AML-193 (cell line): ENCODE data around the gene TRPV4.
A peak's percentile ranks its signal among the peaks of the same experiment; 100 is the strongest.
"Not testable (repeated sequence)": the region's sequence is repeated elsewhere in the genome, so short reads cannot be mapped to it uniquely, and the experiment has no call there.

Experiments
- DNase-seq, 2 experiments: peaks; one replicate each; lab custom pipeline; 2025; lab: John Stamatoyannopoulos, UW

Gene TRPV4

GRCh38 chr12:109860977-109861376 lies 27.8 kb upstream of the TRPV4 start:
- no peak for DNase-seq

DNA sequence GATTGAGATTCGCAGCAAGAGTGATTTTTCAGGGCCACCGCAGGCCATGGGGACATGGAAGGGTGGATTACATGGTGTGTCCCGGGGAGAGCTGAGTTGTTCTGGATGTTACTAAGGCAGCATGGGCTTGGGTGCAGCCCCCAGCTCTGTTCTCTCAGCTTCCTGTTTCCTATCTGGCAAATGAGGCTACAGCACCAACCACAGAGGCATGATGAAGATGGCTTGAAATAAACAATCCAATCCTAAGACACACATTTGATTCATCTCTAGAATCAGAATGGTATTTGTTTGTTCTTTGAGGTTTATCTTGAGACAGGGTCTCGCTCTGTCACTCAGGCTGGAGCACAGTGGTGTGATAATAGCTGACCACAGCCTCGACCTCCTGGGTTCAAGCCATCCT lies 25.6 kb upstream of the TRPV4 start:
- DNase-seq, result no peak

DNA sequence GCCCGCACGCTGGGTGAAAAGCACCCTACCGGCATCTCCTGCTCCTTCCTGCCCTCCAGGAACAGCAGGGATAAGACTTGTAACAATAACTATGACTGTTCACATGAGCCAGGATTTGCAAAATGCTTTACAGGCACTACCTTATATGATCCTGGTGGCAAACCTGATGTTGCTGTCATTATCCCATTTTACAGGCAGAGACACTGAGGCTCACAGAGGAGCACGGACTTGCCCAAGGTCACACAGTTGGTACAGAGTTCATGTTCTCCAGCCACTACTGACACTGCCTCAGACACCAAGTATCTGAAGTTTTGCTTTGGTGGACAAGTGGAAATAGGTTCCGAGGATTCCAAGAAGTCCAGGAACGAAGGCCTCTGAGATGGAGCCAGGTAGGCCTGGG lies 24.5 kb upstream of the TRPV4 start:
- DNase-seq, result no peak

GRCh38 chr12:109855377-109855776 lies 22.2 kb upstream of the TRPV4 start:
- no peak for DNase-seq

DNA sequence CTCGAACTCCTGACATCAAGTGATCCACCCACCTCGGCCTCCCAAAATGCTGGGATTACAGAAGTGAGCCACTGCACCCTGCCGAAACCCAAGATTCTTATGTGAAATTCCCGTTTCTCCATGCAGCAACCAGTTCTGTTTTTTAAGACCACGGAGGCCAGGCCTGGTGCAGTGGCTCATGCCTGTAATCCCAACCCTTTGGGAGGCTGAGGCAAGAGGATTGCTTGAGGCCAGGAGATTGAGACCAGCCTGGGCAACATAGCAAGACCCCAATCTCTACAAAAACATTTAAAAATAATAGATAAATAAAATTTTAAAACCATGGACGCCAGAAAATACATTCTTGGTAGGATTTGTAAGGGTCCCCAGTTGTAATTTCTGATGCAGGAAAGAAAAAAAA lies 17.3 kb upstream of the TRPV4 start:
- DNase-seq, result not testable (repeated sequence)

DNA sequence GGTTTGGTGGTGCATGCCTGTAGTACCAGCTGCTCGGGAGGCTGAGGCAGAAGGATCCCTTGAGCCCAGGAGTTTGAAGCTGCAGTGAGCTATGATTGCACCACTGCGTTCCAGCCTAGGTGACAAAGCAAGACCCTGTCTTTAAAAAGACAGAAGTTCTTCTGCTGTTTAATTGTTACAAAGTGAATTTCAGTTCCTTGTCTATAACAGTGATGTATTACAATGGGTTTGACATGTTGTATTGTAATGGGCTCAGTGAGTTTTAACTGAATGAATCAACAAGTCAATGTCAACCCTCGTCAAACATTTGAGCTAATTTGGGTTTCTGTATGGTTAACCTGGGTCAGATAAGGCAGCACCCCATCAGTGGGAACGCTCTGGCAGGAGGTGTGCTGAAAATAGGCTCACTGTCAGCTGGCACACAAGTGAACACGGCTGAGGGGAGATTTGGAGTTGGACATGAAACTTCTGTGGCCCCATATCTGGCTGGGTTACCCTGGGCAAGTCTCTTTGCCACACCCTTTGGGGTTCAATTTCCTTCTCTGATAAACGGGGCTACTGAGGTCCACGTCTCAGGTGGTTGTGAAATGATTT lies 14.0 kb upstream of the TRPV4 start:
- no peak for DNase-seq

- DNase-seq, result no peak
Observed at GRCh38 chr12:109845824-109846205, 12.6 kb upstream of the TRPV4 start.

GRCh38 chr12:109844983-109845823 lies 12.0 kb upstream of the TRPV4 start:
- DNase-seq, result peak; percentile 60 to 77

- DNase-seq, result no peak
Observed at GRCh38 chr12:109844091-109844490, 10.9 kb upstream of the TRPV4 start.

GRCh38 chr12:109842021-109842420 lies 8.8 kb upstream of the TRPV4 start:
- no peak for DNase-seq

GRCh38 chr12:109841356-109841755 lies 8.2 kb upstream of the TRPV4 start:
- DNase-seq, result no peak

GRCh38 chr12:109840305-109841074 lies 7.3 kb upstream of the TRPV4 start:
- DNase-seq, result no peak

GRCh38 chr12:109839444-109839843 lies 6.2 kb upstream of the TRPV4 start:
- DNase-seq, result no peak

DNA sequence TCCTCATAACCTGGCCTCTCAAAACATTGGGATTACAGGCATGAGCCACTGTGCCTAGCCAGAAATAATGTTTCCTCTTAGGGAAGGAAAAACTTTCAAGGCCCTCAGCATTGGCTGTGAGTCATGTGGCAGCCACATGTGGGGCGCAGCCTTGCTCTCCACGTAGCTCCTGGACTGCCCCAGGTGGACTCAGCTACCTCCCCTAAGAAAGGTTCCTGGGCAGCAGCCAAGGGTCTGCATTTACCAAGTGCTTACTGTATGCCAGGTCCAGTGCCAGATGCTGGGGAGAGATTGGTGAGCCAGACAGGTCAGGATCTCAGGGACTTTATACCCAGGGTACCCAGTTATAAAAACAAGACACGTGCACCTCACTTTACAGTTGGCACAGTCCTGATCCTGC lies 3.7 kb upstream of the TRPV4 start:
- DNase-seq, result no peak

- DNase-seq, result no peak
Observed at GRCh38 chr12:109835827-109836226, 2.6 kb upstream of the TRPV4 start.

DNA sequence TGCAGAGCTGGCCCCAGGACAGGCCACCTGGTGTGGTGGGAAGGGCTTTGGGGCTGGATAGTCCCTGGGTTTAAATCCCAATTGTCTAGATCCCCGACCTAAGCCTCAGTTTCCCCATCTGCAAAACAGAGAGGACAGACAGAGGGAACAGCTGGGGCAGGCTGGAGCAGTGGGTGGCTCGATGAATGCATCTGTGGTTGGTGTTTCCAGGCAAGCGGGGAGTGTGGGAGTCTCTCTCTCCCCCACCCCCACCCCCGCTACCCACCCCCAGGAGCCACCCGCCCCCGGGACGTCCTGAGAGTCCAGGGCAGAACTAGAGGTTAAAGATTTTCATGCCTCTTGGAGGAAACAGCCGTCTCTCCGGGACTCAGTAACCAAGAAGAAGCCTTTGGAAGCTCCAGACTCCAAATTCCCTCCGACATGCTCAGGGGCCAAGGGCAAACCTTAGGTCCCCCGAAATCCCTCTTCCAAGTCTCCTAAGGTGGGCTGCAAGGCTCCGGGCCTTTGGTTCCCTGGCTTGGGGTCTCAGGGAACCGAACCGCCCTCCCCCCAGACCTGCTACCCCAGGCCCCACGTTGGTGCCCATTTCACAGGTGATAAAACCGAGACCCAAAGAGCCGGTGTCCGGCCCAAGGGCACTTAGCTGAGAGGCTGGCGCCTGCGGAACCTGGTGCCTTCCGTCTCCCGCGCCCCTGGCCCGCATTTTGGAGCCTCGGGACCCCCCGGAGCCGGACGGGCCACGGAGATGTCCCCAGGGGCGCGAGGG lies 474 bp downstream of the TRPV4 start:
- DNase-seq, result no peak

DNA sequence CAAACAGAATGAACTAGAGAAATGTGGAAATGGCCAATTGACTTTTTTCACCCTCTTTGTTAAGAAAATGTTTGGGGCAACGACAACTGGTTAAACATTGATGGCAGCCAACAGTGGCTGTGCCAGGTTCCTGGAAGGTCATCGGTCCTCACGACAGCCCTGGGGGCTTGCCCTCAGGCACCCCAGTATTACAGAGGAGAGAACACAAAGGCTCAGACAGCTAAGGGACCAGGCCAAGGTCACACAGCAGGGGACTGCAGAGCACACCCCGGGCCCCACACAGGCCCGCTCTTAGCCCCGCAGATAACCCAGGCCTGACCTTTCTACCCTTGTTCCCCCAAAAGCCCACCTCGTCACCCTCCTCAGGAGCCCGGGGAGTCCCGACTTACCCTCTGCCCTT lies 1.3 kb downstream of the TRPV4 start:
- no peak for DNase-seq

DNA sequence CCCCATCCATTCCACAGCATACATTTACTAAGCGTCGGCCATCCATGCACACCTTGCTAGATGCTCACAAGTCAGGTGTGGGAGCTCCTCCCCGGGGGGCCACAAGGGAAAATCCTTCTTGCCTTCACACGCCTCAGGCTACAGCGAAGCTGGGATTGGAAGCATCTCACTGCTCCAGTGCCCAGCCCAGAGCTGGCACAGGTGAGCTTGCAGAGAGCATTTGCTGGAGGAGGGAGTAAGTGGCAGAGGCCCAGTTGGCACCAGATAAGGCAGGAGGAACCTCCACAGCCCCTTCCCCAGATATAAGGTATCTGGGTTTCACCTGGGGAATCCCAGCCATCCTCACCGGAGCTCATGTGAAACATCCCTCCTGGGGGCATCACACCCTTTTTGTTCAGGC lies 1.8 kb downstream of the TRPV4 start:
- no peak for DNase-seq

DNA sequence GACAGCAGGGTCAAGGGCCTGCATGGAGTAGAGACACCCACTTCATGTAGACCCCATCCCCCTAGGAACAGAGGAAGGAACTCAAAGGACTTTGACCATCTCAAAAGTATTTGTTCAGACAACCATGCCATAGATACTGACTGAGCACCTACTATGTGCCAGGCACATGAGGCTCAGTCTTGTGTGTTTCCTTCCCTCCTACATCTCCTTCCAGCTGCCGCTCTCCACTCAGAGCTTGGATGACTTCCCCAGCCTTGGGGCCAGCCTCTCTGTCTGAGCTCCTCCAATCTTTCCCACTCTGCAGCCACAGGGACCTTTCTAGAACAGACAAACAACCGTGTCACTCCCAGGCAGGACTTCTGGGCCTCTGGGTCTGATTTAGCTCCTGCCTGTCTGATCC lies 2.5 kb downstream of the TRPV4 start:
- DNase-seq, result no peak

GRCh38 chr12:109830267-109830666 lies 2.9 kb downstream of the TRPV4 start:
- DNase-seq, result no peak

- DNase-seq, result no peak
Observed at GRCh38 chr12:109829667-109830066, 3.5 kb downstream of the TRPV4 start.
